OCI-LY1 (cell line): ENCODE results near the gene HLA-DPA1.

Experiments used
- EZH2 ChIP-seq: fragments of 200-600 bp; sonication (generic), shearing (Covaris generic); IDR thresholded peaks from 2 replicates; pipeline ENCODE4 v1.8.0; 2017; ENCODE audit warnings: borderline replicate concordance, mixed run types, mild to moderate bottlenecking, antibody characterized with exemption, low read length, moderate library complexity, mixed read lengths
- TF ChIP-seq, protein P1 (sequence below): fragments of 200-600 bp; sonication (generic), shearing (Covaris generic); IDR thresholded peaks from 2 replicates; pipeline ENCODE4 v1.5.1; 2017; ENCODE audit warnings: mild to moderate bottlenecking, antibody characterized with exemption, low read length, moderate library complexity, mixed read lengths

DNA sequence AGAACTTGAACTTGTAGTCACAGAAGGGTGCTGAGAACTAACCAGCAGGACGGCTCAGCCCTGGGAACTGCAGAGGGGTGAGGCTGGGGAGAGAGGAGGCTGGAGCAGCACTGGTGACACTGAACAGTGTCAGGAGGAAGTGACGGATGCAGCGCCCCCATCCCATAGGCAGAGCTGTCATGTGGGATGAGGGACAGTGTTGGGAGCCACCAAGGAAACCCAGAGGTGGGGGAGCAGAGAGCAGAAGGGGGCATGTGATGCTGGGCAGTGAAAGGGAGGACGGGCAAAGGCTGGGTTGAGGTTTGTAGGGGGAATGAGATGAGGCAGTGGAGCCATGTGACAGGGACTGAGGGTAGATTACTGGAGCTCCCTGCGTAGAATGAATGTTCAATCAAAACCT, 4.5 kb upstream of the HLA-DPA1 start:
- TF ChIP-seq, protein P1, sequence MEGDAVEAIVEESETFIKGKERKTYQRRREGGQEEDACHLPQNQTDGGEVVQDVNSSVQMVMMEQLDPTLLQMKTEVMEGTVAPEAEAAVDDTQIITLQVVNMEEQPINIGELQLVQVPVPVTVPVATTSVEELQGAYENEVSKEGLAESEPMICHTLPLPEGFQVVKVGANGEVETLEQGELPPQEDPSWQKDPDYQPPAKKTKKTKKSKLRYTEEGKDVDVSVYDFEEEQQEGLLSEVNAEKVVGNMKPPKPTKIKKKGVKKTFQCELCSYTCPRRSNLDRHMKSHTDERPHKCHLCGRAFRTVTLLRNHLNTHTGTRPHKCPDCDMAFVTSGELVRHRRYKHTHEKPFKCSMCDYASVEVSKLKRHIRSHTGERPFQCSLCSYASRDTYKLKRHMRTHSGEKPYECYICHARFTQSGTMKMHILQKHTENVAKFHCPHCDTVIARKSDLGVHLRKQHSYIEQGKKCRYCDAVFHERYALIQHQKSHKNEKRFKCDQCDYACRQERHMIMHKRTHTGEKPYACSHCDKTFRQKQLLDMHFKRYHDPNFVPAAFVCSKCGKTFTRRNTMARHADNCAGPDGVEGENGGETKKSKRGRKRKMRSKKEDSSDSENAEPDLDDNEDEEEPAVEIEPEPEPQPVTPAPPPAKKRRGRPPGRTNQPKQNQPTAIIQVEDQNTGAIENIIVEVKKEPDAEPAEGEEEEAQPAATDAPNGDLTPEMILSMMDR: no peak
- TF ChIP-seq EZH2: no peak
